ENCODE data around the gene SLC27A4.

DNA sequence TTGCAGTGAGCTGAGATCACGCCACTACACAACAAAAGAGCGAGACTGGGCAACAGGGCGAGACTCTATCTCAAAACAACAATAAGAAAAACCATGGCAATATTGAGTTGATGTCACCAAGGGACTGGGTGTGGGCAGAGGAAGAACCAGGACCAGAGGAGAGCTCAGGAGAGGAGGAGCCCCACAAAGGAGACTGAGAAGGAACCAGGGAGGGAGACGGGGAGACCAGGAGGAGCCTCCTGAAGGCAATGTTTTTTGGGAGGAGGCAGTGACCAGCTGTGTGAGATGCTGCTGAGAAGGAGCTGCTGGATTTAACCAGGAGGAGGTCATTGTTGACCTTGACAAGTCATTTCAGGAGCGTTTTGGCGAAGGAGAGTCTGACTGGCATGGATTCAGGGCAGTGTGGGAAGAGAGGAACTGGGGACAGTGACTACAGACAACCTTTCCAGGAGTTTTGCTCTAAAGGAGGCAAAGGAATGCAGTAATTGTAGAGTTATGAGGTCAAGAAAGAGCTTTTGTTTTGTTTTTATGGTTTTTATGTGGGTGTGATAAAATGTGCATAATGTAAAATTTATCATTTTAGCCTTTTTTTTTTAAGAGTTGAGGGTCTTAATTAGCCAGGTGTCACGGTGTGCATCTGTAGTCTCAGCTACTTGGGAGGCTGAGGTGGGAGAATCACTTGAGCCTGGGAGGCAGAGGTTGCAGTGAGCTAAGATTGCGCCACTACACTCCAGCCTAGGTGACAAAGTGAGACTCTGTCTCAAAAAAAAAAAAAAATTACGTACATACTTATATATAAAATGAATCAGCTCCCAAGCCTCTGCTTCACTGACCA lies 36.0 kb upstream of the SLC27A4 start:
- TF ChIP-seq EZH2 (IDR thresholded peaks at IDR 0.05; ENCODE audit: insufficient read depth, poor library complexity, severe bottlenecking) (no peak), EZH2phosphoT487 (IDR thresholded peaks at IDR 0.05; ENCODE audit: insufficient read depth, low read depth) (no peak)

Data from GM23248 (cell line).